GM21619 (cell line): ENCODE measurements around the gene CCN2.

ENCODE experiments used
- ATAC-seq: cut with Tn5 transposase; IDR thresholded peaks from one replicate; pipeline ENCODE4 v1.9.1; 2021; ENCODE audit not compliant: unreplicated experiment

The CCN2 gene

DNA sequence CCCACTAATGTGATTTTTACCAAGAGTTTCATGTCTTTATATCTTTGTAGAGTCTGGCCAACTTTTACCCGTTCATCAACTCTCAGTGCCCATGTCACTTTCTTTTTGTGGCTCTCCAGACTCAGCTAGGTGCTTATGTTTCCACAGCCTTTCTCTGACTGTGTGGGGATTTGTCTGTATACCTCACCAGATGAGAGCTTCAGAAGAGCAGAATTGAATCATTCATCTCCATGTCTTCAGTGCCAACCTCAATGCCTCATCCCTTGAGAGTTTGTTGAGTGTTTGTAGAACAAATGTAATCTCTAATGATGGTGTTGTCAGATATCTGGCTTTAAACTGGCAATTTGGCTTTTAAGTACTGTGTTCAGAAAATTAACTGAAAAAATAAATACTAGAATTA, 16.8 kb upstream of the CCN2 start:
- ATAC-seq: no peak

DNA sequence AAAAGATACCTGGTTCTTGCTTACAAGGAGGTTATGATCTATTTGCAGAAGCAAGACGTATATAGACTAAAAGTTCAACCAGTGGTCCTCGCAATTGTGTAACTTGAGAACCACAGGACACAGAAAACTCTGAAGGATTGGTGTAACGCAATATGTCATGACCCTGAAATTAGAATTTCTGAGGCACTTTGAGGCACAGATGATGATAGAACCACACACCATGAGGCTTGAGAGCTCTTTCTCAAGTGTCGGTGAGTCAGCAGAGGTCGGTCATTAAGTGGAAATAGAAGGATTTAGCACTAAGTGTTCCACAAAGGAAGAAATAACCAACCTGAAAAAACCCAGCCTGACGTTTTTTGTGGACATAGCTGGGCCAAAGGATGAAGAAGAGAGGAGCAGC, 15.3 kb upstream of the CCN2 start:
- ATAC-seq: no peak

DNA sequence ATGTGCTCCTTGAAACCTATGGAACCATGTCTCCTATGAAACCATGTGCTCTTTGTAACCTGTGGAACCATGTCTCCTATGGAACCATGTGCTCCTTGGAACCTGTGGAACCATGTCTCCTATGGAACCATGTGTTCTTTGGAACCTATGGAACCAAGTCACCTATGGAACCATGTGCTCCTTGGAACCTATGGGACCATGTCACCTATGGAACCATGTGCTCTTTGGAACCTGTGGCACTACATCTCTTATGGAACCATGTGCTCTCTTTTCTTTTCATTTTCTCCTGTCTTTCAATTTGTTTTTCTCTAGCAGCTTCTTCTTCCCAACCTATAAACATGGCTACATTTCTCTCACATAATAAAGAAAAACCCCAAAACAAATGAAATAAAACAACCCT, 11.9 kb upstream of the CCN2 start:
- no peak for ATAC-seq

DNA sequence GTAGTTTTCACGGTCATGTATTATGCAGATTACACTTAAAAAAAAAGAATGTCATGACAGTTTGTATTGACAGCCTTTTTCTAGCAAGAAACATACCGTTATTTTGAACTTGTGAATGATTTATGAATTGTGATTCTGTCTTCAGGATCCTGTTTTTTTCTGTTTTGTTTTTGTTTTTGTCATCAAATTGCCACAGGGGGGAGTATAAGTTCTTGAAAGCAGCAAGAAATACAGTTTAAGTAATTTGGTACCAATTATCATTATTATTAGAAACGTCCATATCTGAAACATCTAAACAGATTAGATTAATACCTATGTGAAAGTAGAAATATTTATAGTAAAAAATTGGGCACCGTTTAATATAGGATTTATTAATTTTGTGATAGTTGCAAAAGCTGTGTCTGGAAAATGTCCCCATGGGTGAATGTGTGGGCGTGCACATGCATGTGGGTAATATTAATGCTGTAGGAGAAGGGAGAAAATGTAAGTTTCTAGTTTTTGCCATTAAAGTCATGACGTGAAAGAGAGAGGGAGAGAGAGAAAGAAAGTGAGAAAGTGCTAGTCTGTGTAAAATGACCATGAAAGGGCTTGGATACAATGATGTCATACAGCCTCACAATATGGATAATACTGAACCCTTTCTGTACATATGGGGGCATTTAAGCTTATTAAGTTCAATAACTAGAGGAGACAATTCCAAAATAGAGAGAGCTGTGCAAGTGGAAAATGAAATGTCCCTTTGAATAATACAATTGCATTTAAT, 9.4 kb upstream of the CCN2 start:
- ATAC-seq: no peak

DNA sequence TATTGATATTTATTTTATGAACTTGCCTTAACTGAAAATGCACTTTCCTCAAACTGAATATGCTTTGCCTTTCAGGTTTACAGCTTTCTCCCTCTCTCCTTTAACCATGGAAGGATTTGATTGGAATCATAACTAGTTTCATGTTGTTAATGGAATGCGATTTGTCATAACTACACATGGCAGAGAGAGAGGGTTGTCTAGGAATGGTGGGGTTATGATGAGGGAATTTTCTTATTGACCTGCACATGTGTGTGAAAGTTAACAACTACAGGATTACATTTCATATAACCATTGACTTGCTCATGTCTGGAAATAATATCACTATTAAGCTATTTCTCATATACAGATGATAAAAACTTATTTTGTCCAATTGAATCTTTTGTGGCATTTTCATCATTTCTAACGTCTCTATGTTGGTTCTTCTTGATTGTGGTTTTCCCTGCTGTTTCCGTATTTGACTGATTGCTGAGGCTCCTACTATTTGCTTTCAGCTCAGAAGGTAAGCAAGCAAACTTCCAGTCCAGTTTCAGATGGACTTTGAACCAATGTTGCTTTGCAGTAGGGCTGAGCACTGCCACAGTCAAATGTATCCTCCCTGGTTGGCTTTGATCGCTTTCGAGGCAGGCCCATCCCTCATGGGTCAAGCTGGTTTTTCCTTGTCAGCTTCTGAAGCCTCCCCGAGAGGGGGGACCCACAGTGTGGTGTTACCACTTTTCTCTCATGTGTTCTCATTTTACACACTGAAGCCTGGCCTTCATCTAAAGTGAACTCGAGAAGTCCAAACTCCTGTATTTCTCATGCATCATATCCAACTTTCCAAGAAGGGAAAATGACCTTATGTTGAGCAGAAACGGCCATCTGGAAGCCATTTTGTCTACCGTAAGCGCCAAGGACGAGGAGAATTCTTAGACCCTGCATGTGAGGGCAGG, 7.6 kb upstream of the CCN2 start:
- no peak for ATAC-seq

DNA sequence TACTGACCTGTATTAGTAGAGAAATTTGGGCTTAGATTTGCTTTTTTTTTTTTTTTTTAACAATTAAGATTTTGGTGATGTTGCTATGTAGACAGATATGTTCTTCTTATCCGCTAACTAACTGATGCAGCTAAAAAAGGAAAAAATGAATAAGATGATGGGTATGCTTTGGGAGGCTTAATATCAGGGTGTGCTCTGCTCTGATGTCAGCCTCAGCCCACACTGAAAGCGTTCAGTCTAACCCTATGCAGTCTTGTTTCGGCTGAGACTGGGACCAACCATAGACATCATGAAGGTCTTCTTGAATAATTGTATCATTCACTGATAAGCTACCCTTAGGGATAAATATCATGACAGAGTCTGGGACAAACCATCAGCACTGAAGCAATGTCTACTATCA, 6.9 kb upstream of the CCN2 start:
- no peak for ATAC-seq

DNA sequence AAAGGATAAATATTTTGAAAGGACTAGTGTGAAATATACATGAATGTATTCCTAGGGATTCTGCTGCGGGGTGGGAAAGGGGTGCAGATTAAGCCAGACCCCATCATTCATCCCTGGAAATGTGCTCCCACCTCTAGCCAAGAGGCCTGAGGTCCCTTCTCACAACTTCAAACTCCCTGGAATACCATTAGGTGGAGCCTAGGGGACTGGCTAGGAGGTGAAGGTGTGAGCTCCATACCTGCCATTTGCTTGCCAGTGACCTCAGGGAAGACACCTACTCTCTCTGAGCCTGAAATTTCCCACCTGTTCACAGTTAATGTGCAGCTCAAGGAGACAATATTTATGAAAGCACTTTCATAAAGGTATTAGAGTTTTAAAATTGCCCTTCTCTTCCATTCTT, 4.7 kb upstream of the CCN2 start:
- no peak for ATAC-seq

DNA sequence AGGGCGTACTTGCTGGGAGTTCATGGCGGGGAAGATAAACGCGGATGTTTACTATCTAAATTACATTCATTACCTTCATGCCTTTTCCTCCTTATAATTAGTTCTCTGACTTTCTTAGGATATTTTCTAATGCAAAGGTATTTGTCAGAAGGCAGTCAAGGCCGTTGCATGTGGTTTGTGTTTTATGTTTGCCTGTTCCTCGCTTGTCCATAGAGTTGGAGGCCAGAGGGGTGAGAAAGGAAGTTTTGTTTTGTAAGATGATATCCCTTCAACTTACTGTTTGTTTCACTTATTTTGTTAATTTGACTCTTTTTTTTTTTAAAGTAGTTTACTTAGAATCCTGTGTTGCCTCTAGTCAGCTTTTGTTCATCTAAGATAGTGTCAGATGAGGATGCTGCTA, 4.0 kb upstream of the CCN2 start:
- ATAC-seq: no peak

DNA sequence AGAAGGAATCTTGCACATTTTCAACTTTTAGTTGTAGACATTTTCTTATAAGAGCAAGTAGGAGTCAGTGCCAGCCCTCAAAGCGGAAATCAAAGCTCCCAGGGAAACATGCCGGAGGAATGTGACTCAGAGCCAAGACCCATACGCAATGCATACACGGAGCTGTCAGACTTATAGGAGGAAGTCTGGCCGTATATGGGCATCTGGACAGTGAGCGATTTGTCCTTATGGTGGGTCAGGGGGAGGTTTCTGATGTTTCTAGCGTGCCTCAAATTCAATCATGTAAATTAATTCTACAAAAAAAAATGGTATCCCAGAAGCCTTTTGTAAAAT, 3.6 kb upstream of the CCN2 start:
- ATAC-seq: no peak

DNA sequence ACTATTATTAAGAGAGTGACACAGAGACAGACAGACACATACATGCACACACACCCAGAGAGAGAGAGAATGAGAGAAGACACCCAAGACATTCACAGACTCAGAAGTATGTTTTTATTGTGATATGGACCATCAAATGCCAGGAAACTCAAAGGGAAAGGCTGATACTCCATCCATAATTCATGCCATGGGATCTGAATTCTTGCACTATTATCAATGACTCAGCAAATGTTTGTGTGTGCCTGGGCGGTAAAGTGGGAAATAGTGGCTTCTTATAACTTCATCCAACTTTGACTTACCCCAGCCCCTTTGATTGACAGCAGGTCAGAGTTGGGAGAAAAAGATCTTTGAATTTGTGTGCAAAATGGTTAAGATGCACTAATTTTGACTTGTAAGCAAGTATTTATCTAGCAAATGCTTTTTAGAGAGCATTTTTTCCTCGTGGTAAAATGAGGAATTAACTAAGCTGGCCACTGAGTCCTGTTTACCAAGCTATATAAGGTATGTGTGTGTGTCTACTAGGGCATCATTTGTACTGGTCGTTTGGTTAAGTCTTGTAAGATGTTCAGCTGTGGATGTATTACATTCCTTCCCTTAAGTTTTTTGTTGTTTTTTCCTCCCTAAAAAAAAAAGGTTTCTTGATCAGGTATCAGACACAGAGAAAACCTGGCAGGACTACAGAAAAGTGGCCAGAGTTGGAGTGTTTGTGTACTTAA, 3.0 kb upstream of the CCN2 start:
- no peak for ATAC-seq

DNA sequence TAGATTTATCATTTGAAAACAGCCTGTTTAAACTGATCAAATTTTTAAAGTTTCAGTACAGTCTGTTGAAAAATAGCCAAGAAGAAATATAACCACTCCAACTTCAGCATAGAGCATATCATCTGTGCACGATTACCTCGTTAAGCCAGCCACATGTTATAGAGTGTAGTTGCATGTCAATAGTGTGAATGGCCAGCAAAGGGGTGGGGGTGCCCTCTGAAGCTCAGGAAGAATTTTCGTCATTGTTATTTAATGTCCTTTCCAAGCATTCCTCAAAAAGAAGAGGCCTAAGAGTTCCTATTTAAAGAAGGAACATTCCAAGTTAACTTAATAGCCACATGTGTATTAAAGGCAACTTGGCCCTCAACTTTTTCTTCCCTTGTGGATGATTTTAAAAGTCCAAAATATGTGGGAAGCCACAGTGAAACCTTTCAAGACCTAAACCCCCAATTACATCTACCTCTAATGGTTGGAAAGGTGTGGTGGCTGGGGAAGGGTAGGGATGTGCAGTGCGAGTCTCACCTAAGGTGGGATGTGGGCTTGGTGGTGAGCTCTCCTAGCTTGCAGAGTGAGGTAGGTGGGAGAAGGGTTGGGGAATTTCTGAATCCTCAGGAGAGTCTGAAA, 1.8 kb upstream of the CCN2 start:
- ATAC-seq: no peak

DNA sequence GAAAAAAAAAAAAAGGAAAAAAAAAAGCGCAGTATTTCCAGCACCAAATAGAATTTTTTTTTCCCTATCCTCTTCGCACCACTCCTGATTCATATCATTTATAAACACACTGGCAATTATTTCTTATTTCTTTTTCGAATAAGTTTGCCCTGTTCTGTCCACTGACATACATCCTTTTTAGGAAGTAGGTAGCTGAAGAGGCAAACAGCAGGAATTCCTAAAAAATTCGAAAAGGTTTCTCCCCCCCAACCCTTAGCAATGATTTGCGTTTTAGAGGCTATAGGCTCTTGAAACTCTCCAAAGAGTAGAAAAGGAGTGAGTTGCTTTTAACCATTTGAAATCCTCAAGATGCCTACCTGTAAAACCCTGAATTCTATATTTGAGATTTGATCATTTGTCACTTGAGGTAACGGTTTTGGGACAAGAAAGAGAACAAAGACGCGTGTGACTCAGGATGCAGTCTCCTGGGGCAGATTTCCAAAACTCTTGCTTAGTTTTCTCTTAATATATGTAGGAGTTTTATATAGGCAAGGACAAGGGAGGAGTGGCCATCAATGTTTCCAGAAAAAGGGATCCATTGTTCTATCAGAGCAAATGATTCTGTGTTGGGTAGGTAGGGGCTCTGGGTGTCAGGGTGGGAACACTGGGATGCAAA, 531 bp upstream of the CCN2 start:
- no peak for ATAC-seq

DNA sequence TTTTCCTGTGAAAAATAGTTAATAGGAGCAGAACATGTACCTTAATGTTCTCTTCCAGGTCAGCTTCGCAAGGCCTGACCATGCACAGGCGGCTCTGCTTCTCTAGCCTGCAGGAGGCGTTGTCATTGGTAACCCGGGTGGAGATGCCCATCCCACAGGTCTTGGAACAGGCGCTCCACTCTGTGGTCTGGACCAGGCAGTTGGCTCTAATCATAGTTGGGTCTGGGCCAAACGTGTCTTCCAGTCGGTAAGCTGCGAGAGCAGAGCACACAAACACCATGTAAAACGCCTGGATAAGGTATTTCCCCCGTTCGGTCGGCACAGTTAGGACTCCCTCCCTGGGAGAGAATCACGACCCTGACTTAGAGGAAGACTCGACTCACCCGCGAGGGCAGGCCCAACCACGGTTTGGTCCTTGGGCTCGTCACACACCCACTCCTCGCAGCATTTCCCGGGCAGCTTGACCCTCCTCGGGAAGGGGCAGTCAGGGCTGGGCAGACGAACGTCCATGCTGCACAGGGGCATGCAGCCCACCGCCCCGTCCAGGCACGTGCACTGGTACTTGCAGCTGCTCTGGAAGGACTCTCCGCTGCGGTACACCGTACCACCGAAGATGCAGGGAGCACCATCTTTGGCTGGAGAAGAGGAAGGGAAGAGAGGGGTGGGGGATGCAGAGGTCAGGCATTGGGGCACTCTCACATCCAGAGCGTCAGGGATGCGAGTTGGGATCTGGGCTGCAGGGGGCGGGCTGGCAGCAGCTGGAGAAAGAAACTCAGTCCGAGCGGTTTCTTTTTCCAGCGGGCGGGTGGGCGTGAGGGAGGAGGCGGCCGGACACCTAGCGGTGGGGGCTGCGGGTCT, 1.0 kb downstream of the CCN2 start:
- ATAC-seq: no peak

DNA sequence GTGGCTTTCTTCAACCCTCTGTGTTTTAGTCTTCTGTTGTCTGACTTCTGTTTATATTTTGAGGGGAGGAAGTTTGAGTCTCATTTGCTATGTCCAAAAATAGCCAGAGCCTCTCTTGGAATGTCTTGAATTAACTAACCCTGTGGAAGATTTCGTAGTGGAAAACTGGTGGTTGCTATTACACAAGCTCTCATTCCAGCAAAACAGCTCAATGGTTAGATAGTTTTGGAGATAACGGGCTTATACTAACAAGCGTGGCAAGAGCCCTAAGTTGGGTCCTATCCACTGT, 1.6 kb downstream of the CCN2 start:
- ATAC-seq: no peak

DNA sequence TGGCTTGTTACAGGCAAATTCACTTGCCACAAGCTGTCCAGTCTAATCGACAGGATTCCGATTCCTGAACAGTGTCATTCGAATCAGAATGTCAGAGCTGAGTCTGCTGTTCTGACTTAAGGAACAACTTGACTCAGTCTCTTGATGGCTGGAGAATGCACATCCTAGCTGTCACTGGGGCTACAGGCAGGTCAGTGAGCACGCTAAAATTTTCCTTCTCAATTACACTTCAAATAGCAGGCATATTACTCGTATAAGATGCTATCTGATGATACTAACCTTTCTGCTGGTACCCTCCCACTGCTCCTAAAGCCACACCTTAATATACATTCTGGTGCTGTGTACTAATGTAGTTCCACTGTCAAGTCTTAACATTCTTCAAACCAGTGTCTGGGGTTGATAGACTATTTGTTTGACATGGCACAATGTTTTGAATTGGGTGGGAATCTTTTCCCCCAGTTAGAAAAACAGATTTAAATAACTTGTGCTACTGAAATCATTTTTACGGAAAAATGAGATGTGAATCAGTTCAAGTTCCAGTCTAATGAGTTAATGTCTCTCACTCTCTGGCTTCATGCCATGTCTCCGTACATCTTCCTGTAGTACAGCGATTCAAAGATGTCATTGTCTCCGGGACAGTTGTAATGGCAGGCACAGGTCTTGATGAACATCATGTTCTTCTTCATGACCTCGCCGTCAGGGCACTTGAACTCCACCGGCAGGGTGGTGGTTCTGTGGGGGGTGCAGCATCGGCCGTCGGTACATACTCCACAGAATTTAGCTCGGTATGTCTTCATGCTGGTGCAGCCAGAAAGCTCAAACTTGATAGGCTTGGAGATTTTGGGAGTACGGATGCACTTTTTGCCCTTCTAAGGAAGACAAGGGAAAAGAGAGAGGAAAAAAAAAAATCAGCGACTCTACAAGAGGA, 2.2 kb downstream of the CCN2 start:
- no peak for ATAC-seq

DNA sequence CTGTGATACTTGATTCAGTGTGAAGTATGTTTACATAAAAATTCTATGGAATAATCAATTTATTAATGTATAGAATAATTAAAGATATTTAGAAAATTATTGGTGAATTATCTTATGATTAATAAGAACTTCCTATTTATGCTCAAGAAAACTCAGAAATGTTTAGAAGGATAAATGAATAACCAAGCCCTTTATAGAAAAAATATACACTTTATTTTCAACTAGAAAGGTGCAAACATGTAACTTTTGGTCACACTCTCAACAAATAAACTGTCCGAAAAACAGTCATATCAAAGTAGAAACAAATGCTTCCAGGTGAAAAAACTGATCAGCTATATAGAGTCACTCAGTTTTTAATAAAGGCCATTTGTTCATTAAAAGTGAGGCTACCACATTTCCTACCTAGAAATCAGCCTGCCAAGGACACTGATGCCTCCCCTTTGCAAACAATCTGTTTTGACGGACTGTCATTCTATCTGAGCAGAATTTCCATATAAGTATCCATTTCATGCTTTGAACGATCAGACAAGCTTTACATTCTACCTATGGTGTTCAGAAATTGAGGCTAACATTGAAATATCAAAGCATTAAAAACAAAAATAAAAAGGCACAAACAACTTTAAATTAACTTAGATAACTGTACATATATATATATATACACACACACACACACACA, 3.0 kb downstream of the CCN2 start:
- ATAC-seq: no peak

DNA sequence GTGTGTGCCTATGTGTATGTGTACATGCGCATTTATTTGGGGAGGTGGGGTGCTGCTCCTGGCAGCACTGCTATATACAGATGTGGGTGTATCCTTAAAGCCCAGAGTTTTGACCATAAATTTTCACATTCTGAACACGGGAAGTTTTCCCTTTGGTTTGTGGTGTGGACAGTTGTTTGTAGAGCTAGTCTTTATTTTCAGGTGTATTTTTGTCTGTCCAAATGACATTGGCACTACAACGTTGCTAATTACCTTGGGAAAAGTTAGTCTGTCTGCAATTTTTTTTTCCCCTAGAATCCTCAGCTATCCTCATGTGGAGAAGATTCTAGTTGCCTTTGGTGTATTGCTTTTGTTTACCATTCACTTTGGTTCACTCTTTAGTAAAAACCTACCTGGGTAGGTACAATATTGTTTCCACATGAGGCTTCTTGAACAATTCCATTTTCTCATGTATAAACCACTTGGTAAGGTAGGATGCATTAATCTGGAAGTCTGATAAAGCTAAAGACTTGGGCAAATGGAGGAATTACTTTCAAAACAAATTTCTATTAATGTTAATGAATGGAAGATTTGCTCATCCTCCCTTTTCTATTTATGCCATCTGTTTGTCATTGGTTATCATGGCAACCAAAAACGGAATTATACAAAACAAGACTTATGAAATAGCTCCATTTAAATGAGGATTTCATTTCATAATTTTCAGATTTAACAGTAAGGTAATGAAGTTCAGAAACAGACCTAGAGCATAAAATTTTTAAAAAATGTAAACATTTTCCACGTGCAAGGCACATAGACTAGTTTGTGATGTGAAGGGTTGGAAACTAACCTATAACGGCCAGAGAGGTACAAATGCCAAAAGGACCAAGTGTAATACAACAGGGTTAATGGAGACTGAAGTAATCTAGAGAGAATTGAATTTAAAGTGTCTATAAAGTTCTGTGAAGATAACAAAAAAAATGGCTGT, 3.9 kb downstream of the CCN2 start:
- no peak for ATAC-seq
